ENCODE results near the gene FBXL7.

Gene FBXL7

GRCh38 chr5:15598294-15598902, 98.4 kb downstream of the FBXL7 start:
- H4K20me1 ChIP-seq (ENCODE audit: insufficient read depth, low read length): no peaks in the 10 kb centered on the region
- peak; percentile 66 for TF ChIP-seq CTCF (IDR thresholded peaks at IDR 0.05; ENCODE audit: low read length)
- no peak for TF ChIP-seq EZH2 (IDR thresholded peaks at IDR 0.05; ENCODE audit: borderline replicate concordance, low read length)
- no peak overlapping the region for H3K4me3 ChIP-seq (ENCODE audit: low read depth, low read length, poor library complexity, severe bottlenecking)
- no peaks in the 10 kb centered on the region for H3K79me2 ChIP-seq (ENCODE audit: insufficient read depth, low read length)
- no peaks in the 10 kb centered on the region for H3K9me3 ChIP-seq (ENCODE audit: low read length)
- H3K27ac ChIP-seq (ENCODE audit: low read depth, low read length, poor library complexity, severe bottlenecking): no peak overlapping the region
- H3K4me2 ChIP-seq (ENCODE audit: low read length): no peak overlapping the region
- H3K36me3 ChIP-seq (ENCODE audit: insufficient read depth, low read length): no peaks in the 10 kb centered on the region
- no peak overlapping the region for H3K9ac ChIP-seq (ENCODE audit: low read length)
- no peaks in the 10 kb centered on the region for H3F3A ChIP-seq (ENCODE audit: insufficient read depth, low read length)
- no peaks in the 10 kb centered on the region for H3K4me1 ChIP-seq (ENCODE audit: insufficient read depth, low read length, severe bottlenecking)
- no peaks in the 10 kb centered on the region for H3K9me2 ChIP-seq (ENCODE audit: low read depth, low read length)
- no peak overlapping the region for H2AFZ ChIP-seq (ENCODE audit: low read length)
- H3K27me3 ChIP-seq (ENCODE audit: insufficient read depth, low read length): no peaks in the 10 kb centered on the region

- Histone ChIP-seq H3K27ac (ENCODE audit: low read depth, low read length, poor library complexity, severe bottlenecking) (no peak overlapping the region), H3K79me2 (ENCODE audit: insufficient read depth, low read length) (no peaks in the 10 kb centered on the region), H3K9me2 (ENCODE audit: low read depth, low read length) (no peaks in the 10 kb centered on the region), H3K4me3 (ENCODE audit: low read depth, low read length, poor library complexity, severe bottlenecking) (no peak overlapping the region), H3K27me3 (ENCODE audit: insufficient read depth, low read length) (no peaks in the 10 kb centered on the region), H3K4me2 (ENCODE audit: low read length) (no peak overlapping the region), H3K36me3 (ENCODE audit: insufficient read depth, low read length) (no peaks in the 10 kb centered on the region), H3K4me1 (ENCODE audit: insufficient read depth, low read length, severe bottlenecking) (no peaks in the 10 kb centered on the region), H3K9me3 (ENCODE audit: low read length) (no peaks in the 10 kb centered on the region), H4K20me1 (ENCODE audit: insufficient read depth, low read length) (no peaks in the 10 kb centered on the region), H3F3A (ENCODE audit: insufficient read depth, low read length) (no peaks in the 10 kb centered on the region), H3K9ac (ENCODE audit: low read length) (no peak overlapping the region), H2AFZ (ENCODE audit: low read length) (no peak overlapping the region)
- TF ChIP-seq EZH2 (IDR thresholded peaks at IDR 0.05; ENCODE audit: borderline replicate concordance, low read length) (no peak), CTCF (IDR thresholded peaks at IDR 0.05; ENCODE audit: low read length) (no peak)
Measured at GRCh38 chr5:15600035-15600434, 100.1 kb downstream of the FBXL7 start.

GRCh38 chr5:15601274-15601673, 101.3 kb downstream of the FBXL7 start:
- Histone ChIP-seq H3K4me1 (ENCODE audit: insufficient read depth, low read length, severe bottlenecking) (no peaks in the 10 kb centered on the region), H3F3A (ENCODE audit: insufficient read depth, low read length) (no peaks in the 10 kb centered on the region), H3K9me3 (ENCODE audit: low read length) (no peaks in the 10 kb centered on the region), H3K4me2 (ENCODE audit: low read length) (no peak overlapping the region), H3K9me2 (ENCODE audit: low read depth, low read length) (no peaks in the 10 kb centered on the region), H2AFZ (ENCODE audit: low read length) (no peak overlapping the region), H3K27ac (ENCODE audit: low read depth, low read length, poor library complexity, severe bottlenecking) (no peak overlapping the region), H3K9ac (ENCODE audit: low read length) (no peak overlapping the region), H4K20me1 (ENCODE audit: insufficient read depth, low read length) (no peaks in the 10 kb centered on the region), H3K79me2 (ENCODE audit: insufficient read depth, low read length) (no peaks in the 10 kb centered on the region), H3K36me3 (ENCODE audit: insufficient read depth, low read length) (no peaks in the 10 kb centered on the region), H3K27me3 (ENCODE audit: insufficient read depth, low read length) (no peaks in the 10 kb centered on the region), H3K4me3 (ENCODE audit: low read depth, low read length, poor library complexity, severe bottlenecking) (no peak overlapping the region)
- TF ChIP-seq EZH2 (IDR thresholded peaks at IDR 0.05; ENCODE audit: borderline replicate concordance, low read length) (no peak), CTCF (IDR thresholded peaks at IDR 0.05; ENCODE audit: low read length) (no peak)
